NCI-H526 treated with DMSO at 0.1 percent for 48 hours (cell line): ENCODE results near the gene DLAT.
"Not testable (repeated sequence)": the region's sequence is repeated elsewhere in the genome, so short reads cannot be mapped to it uniquely, and the experiment has no call there.

ENCODE experiments used
- DNase-seq: peaks from one replicate; lab custom pipeline; 2025; lab: John Stamatoyannopoulos, UW

DLAT gene

GRCh38 chr11:112005422-112006094 is 19.6 kb upstream of the DLAT start:
- DNase-seq = no peak

- DNase-seq = not testable (repeated sequence)
Observed at GRCh38 chr11:112006095-112006441, 19.1 kb upstream of the DLAT start.

- DNase-seq = not testable (repeated sequence)
Observed at GRCh38 chr11:112011451-112011850, 13.8 kb upstream of the DLAT start.

GRCh38 chr11:112012874-112013273 is 12.3 kb upstream of the DLAT start:
- no peak for DNase-seq

- DNase-seq = no peak
Observed at GRCh38 chr11:112013497-112014164, 11.6 kb upstream of the DLAT start.

- DNase-seq = no peak
Observed at GRCh38 chr11:112016088-112016764, 9.0 kb upstream of the DLAT start.

GRCh38 chr11:112016765-112017376 is 8.3 kb upstream of the DLAT start:
- DNase-seq = no peak

GRCh38 chr11:112017538-112017937 is 7.7 kb upstream of the DLAT start:
- no peak for DNase-seq

GRCh38 chr11:112019066-112019465 is 6.1 kb upstream of the DLAT start:
- DNase-seq = no peak

GRCh38 chr11:112023104-112023503 is 2.1 kb upstream of the DLAT start:
- no peak for DNase-seq

GRCh38 chr11:112024178-112024772 is 933 bp upstream of the DLAT start:
- no peak for DNase-seq

- no peak for DNase-seq
Observed at GRCh38 chr11:112025707-112026106, 499 bp downstream of the DLAT start.

GRCh38 chr11:112026784-112027410 is 1.7 kb downstream of the DLAT start:
- DNase-seq = not testable (repeated sequence)

GRCh38 chr11:112029460-112029859 is 4.3 kb downstream of the DLAT start:
- no peak for DNase-seq

GRCh38 chr11:112033902-112034301 is 8.7 kb downstream of the DLAT start:
- DNase-seq = no peak

GRCh38 chr11:112037527-112037926 is 12.3 kb downstream of the DLAT start:
- no peak for DNase-seq

GRCh38 chr11:112042161-112042960 is 17.2 kb downstream of the DLAT start:
- DNase-seq = no peak

GRCh38 chr11:112042961-112043304 is 17.7 kb downstream of the DLAT start:
- DNase-seq = no peak

GRCh38 chr11:112044961-112045360 is 19.8 kb downstream of the DLAT start:
- DNase-seq = no peak

GRCh38 chr11:112046647-112047046 is 21.4 kb downstream of the DLAT start:
- DNase-seq = not testable (repeated sequence)

GRCh38 chr11:112048256-112048655 is 23.0 kb downstream of the DLAT start:
- not testable (repeated sequence) for DNase-seq
